ENCODE results near the gene WARS2.

Gene WARS2

GRCh38 chr1:118986555-118987467 lies 153.6 kb downstream of the WARS2 start:
- TF ChIP-seq CTCF (conservative IDR thresholded peaks at IDR 0.05; ENCODE audit: low read depth, low read length) = no peak
- DNase-seq (ENCODE audit: low read depth) = no peak
- H3K4me3 ChIP-seq (ENCODE audit: low read length) = no peak overlapping the region

DNA sequence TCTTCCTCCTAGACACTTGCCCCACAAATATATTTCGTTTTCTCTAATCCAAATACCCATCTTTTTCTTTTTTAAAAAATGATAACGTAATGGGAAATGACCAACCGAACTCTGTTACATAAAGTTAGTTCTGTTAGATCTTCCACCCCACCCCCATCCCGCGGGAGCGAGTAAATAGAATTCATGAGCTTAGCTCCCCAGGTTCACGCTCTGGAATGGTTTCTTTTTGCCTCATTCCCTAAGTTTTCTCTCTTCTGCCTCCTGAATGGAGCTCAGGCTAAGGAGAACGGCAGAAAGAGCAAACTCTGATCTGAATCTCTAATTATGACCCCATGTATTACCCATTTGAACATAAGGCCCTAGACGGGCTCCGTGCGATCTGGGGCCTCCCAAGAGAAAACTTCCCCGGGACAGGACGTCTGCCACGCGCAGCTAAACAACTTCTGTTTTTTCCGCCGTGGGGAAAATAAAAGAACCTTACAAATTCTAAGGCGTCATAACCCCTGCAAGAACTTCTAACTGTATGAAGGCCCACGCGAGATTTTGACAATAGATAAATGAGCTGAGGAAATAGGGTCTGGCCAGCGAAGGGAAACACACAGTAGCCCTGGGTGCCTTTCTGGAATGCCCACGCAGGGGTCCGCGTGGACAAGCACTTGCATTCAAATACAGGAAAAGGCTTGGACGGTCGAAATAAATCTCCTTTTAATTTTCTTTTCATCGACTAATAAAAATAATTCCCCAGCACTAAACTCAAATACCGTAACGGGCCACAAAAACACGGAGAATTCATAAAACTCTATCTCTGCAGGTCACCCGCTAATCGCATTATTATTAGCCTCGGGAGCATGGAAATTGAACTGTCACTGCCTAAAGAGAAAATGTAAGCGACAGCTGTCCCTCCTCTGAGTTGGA lies 154.6 kb downstream of the WARS2 start:
- H3K4me3 ChIP-seq (ENCODE audit: low read length) = no peak overlapping the region
- no peak for TF ChIP-seq CTCF (conservative IDR thresholded peaks at IDR 0.05; ENCODE audit: low read depth, low read length)
- DNase-seq (ENCODE audit: low read depth) = no peak

- no peak overlapping the region for H3K4me3 ChIP-seq (ENCODE audit: low read length)
- no peak for TF ChIP-seq CTCF (conservative IDR thresholded peaks at IDR 0.05; ENCODE audit: low read depth, low read length)
- DNase-seq (ENCODE audit: low read depth) = no peak
Observed at GRCh38 chr1:118984722-118985639, 155.5 kb downstream of the WARS2 start.

DNA sequence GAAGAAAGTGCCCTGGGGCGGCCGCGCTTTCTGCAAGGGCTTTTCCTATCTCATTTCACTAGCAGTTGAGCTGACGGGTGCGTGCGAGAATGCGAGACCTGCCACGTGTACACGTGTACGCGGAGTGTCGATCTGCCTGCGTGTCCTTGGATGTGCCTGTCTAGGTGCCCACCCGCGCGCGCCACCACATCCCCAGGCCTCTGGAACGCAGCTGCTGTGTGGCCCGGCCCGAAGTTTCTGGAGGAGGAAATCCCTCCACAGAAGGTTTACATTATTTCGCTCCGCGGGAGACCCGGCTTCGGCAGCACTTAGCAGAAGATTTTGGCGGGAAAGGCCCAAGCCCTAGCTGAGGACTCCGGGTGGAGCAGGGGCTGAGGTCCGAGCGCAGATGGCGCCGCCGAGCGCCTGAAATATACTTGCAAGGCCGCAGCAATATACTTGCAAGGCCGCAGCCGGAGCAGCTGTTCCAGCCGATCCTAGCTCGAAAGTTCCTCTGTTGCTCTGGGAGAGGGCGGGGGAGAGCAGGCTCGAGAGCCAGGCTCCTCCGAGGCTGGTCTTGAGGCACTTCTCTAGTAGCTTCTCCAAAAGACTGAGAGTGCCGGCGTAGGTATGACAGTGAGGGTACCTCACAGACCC lies 156.2 kb downstream of the WARS2 start:
- no peak overlapping the region for H3K4me3 ChIP-seq (ENCODE audit: low read length)
- DNase-seq (ENCODE audit: low read depth) = no peak
- TF ChIP-seq CTCF (conservative IDR thresholded peaks at IDR 0.05; ENCODE audit: low read depth, low read length) = no peak

- H3K4me3 ChIP-seq (ENCODE audit: low read length) = no peak overlapping the region
- TF ChIP-seq CTCF (conservative IDR thresholded peaks at IDR 0.05; ENCODE audit: low read depth, low read length) = no peak
- DNase-seq (ENCODE audit: low read depth) = no peak
Observed at GRCh38 chr1:118983558-118984041, 156.9 kb downstream of the WARS2 start.

All from retinal pigment epithelial cell (primary cell).